ENCODE data around the gene CEP295NL.

DNA sequence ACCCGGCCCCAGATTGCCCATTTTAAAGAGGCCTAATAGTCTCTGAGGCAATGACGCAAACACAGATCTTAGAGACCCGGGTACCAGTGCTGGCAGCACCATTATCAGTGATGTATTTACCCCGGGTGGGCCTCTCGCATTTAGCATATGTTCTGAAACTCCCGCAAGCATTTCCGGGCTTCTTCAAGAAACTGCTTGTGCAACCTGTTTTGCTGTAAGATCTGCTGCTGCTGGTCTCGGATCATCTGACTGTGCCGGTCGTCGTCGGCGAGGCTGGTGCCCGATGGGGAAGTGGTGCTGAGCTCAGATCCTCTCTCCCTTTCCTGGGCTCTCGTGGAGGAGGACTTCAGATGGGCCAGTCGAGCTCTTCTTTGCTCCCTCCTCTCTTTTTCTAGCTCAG is 12.5 kb downstream of the CEP295NL start:
- no peak for TF ChIP-seq CTCF (IDR thresholded peaks at IDR 0.05; ENCODE audit: insufficient read depth, low read depth, low read length)
- TF ChIP-seq EZH2 (IDR thresholded peaks at IDR 0.05; ENCODE audit: insufficient read depth, low read length) = no peak
